WTC11 (cell line): Measurements from ENCODE around the gene DYRK1A. TPM values are rescaled to one million over a fixed set of nuclear protein-coding genes. Genes with fewer than 3 reads are reported as not detected.

Experiments used
- ATAC-seq: fragments of 200-7000 bp; cut with Tn5 transposase; 2 replicates; pipeline ENCODE4 v1.10.0; 2021; ENCODE audit warnings: mild to moderate bottlenecking, moderate library complexity
- CTCF ChIA-PET: fragments of 300-600 bp; sonication (Branson Sonifier 250); formaldehyde crosslinking; loops from one replicate; lab custom pipeline; 2021; ENCODE audit warnings: antibody characterized with exemption; lab: Charles Lee
- POLR2A ChIA-PET: fragments of 350-600 bp; sonication (Branson Sonifier 250); formaldehyde crosslinking; loops from one replicate; lab custom pipeline; 2021; ENCODE audit warnings: antibody characterized with exemption; lab: Charles Lee
- DNase-seq: peaks from one replicate; pipeline ENCODE4 v3.0.0; 2021; ENCODE audit warnings: low spot score
- H3K27ac Mint-ChIP-seq: 2 replicates; pipeline ENCODE4 v1.8.0; 2021; ENCODE audit warnings: mixed read lengths
- H3K27me3 Mint-ChIP-seq: 2 replicates; pipeline ENCODE4 v1.8.0; 2021; ENCODE audit warnings: low read depth, mild to moderate bottlenecking, moderate library complexity, mixed read lengths
- H3K36me3 Mint-ChIP-seq: 2 replicates; pipeline ENCODE4 v1.8.0; 2021; ENCODE audit warnings: mixed read lengths
- H3K4me1 Mint-ChIP-seq: 2 replicates; pipeline ENCODE4 v1.8.0; 2022; ENCODE audit warnings: mixed read lengths
- H3K4me3 Mint-ChIP-seq: 2 replicates; pipeline ENCODE4 v1.8.0; 2021; ENCODE audit warnings: mild to moderate bottlenecking, moderate library complexity, mixed read lengths
- H3K9me3 Mint-ChIP-seq: 2 replicates; pipeline ENCODE4 v1.8.0; 2021; ENCODE audit warnings: mixed read lengths
- CBFB ChIP-seq: sonication (generic); formaldehyde crosslinking; IDR thresholded peaks from 2 replicates; pipeline ENCODE4 v1.8.1; 2022; ENCODE audit warnings: mild to moderate bottlenecking, low read depth, missing genetic modification reagents
- CREB1 ChIP-seq: sonication (generic); formaldehyde crosslinking; IDR thresholded peaks from 2 replicates; pipeline ENCODE4 v1.8.0; 2023; ENCODE audit warnings: mild to moderate bottlenecking, missing genetic modification reagents
- E2F4 ChIP-seq: sonication (generic); formaldehyde crosslinking; IDR thresholded peaks from 2 replicates; pipeline ENCODE4 v1.8.1; 2022; ENCODE audit warnings: low read depth, mild to moderate bottlenecking, moderate library complexity, missing genetic modification reagents, borderline replicate concordance
- MAX ChIP-seq: sonication (generic); formaldehyde crosslinking; IDR thresholded peaks from 2 replicates; pipeline ENCODE4 v1.8.0; 2022; ENCODE audit warnings: mild to moderate bottlenecking, missing genetic modification reagents
- MXD4 ChIP-seq: fragments of 250-450 bp; sonication (Bioruptor Pico); IDR thresholded peaks from 2 replicates; pipeline ENCODE4 v1.8.0; 2021; ENCODE audit warnings: mild to moderate bottlenecking, moderate library complexity, borderline replicate concordance
- NR1H2 ChIP-seq: sonication (generic); formaldehyde crosslinking; IDR thresholded peaks from 2 replicates; pipeline ENCODE4 v1.9.0; 2021; ENCODE audit warnings: mild to moderate bottlenecking, moderate library complexity, missing genetic modification reagents
- PRDM15 ChIP-seq: sonication (generic); formaldehyde crosslinking; IDR thresholded peaks from 2 replicates; pipeline ENCODE4 v1.8.0; 2022; ENCODE audit warnings: missing genetic modification reagents
- RORB ChIP-seq: fragments of 250-450 bp; sonication (Bioruptor Pico); IDR thresholded peaks from 2 replicates; pipeline ENCODE4 v1.9.0; 2021; ENCODE audit warnings: mild to moderate bottlenecking
- SOX15 ChIP-seq: fragments of 250-450 bp; sonication (Bioruptor Pico); IDR thresholded peaks from 2 replicates; pipeline ENCODE4 v1.9.0; 2021; ENCODE audit warnings: mild to moderate bottlenecking
- TEAD4 ChIP-seq: sonication (generic); formaldehyde crosslinking; IDR thresholded peaks from 2 replicates; pipeline ENCODE4 v1.8.0; 2022; ENCODE audit warnings: mild to moderate bottlenecking, missing genetic modification reagents
- USF1 ChIP-seq: sonication (generic); formaldehyde crosslinking; IDR thresholded peaks from 2 replicates; pipeline ENCODE4 v1.8.0; 2022; ENCODE audit warnings: mild to moderate bottlenecking, missing genetic modification reagents
- USF2 ChIP-seq: sonication (generic); formaldehyde crosslinking; IDR thresholded peaks from 2 replicates; pipeline ENCODE4 v1.8.1; 2023; ENCODE audit warnings: mild to moderate bottlenecking, missing genetic modification reagents, moderate library complexity
- ZBTB21 ChIP-seq: sonication (generic); formaldehyde crosslinking; IDR thresholded peaks from 2 replicates; pipeline ENCODE4 v1.8.1; 2023; ENCODE audit warnings: mild to moderate bottlenecking, missing genetic modification reagents, borderline replicate concordance
- ZNF121 ChIP-seq: sonication (generic); formaldehyde crosslinking; IDR thresholded peaks from 2 replicates; pipeline ENCODE4 v1.8.0; 2023; ENCODE audit warnings: missing genetic modification reagents
- ZNF219 ChIP-seq: sonication (generic); formaldehyde crosslinking; IDR thresholded peaks from 2 replicates; pipeline ENCODE4 v1.8.0; 2023; ENCODE audit warnings: missing genetic modification reagents, mild to moderate bottlenecking, borderline replicate concordance
- ZNF532 ChIP-seq: fragments of 250-450 bp; sonication (Bioruptor Pico); IDR thresholded peaks from 2 replicates; pipeline ENCODE4 v1.9.0; 2021; ENCODE audit warnings: mild to moderate bottlenecking, borderline replicate concordance
- total RNA-seq: library from RNA; stranded (reverse); gene quantifications from 3 replicates; pipeline ENCODE4 v1.2.3, GENCODE V29; 2021
- TF ChIP-seq, protein P1 (sequence below): sonication (generic); formaldehyde crosslinking; IDR thresholded peaks from 2 replicates; pipeline ENCODE4 v1.8.1; 2022; ENCODE audit warnings: mild to moderate bottlenecking, moderate library complexity, missing genetic modification reagents

DYRK1A gene
- total RNA-seq, 1 experiment from 2014 or later, result 56.5 TPM

DNA sequence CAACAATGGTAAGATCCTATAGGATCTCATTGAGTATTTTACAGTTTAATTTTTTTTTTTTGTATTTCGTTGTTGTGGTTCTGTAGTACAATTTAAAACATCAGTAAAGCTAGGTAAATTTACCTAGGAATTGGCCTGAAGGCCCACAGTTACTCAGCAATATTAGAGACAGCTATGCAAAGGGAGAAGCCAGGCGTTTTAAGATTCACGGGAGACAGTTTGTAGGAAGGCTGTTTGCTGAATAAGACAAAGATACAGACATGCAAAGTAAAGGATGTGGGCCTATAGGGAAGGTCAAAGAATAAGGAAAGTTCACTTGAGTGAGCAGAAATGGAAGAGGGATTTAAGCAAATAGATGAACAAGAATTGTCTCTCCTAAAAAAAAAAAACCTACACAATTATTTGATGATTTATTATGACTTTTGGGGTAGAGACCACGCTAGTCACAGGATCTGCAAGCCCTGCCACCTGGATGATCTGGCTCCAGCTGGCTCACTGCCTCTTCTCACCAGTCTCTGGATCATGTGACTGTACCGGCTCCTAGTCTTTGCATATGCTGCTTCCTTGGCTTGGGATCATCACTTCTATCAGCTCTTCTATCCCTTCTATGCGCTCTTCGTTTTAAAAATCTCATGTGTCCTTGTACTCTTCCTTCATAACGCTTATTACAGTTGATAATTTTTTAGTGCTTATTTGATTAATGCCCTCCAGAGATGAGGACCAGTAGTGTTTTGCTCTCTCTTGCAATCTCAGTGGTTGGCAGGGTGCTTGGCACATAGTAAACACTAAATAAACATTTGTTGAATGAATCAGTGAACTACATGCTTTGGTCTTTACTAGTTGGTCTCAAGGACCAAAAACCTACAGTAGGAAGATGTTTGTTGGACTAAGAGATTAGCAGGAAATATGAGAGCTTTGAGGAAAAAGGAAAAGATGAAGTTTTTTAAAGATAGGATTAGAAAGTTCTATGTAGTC, 14.1 kb downstream of the DYRK1A start (continued):
- TF ChIP-seq MAX (no peak), ZBTB21 (CRISPR knock-in tag) (no peak), USF2 (peak; percentile 76), ZNF121 (CRISPR knock-in tag) (no peak), NR1H2 (no peak), CBFB (CRISPR knock-in tag) (no peak), TEAD4 (CRISPR knock-in tag) (no peak), USF1 (peak; percentile 57; the same call in 1 of the 2 replicates), MXD4 (no peak), CREB1 (CRISPR knock-in tag) (no peak)

GRCh38 chr21:37381883-37382585, 15.5 kb downstream of the DYRK1A start:
- peaks cover 82% of the 10 kb centered on the region for H3K4me1 Mint-ChIP-seq
- no peak overlapping the region for H3K4me3 Mint-ChIP-seq
- H3K9me3 Mint-ChIP-seq, result no peaks in the 10 kb centered on the region
- H3K36me3 Mint-ChIP-seq, result no peaks in the 10 kb centered on the region
- no peaks in the 10 kb centered on the region for H3K27me3 Mint-ChIP-seq
- CTCF ChIA-PET, result interaction anchor here (0.7 to 1.4 kb wide), 5 partner anchors 10 to 226 kb away, joined by 3 to 6 read pairs (median 3); no protein-coding TSS in a partner anchor
- POLR2A ChIA-PET, result no interaction called here
- peak; percentile 67; the same call in 1 of the 2 replicates for TF ChIP-seq PRDM15 (CRISPR knock-in tag)
- TF ChIP-seq RORB (CRISPR knock-in tag), result no peak
- TF ChIP-seq SOX15 (CRISPR knock-in tag), result no peak
- H3K27ac Mint-ChIP-seq, result peak overlapping the region; percentile 84
- DNase-seq (no peak), ATAC-seq (no peak)

DNA sequence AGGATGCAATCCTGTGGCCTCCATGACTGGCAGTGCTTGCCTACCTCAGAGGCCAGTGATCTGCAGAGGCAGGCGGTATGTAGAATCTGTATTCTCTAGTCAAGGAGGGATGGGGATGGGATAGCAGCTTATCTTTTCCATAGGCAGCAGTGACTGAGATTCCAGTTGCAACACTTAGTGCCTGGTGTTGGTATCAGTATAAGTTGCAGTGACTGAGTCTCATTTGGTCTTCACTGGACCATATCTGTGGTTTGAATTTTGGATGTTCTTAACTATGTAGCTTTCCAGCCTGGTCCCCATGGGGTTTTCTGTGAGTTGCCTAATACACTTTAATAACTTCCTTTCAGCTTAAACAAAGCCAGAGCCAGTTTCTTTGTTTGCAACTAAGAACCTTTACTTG, 16.5 kb downstream of the DYRK1A start:
- no peak for DNase-seq
- peaks cover 83% of the 10 kb centered on the region for H3K4me1 Mint-ChIP-seq
- CTCF ChIA-PET, result interaction anchor here (1.4 kb wide), 1 partner anchor 216 kb away, joined by 3 read pairs; no protein-coding TSS in a partner anchor
- H3K27me3 Mint-ChIP-seq, result no peaks in the 10 kb centered on the region
- ATAC-seq, result peak; percentile 45
- POLR2A ChIA-PET, result no interaction called here
- H3K4me3 Mint-ChIP-seq, result no peak overlapping the region
- peak overlapping the region; percentile 68; the same call in 1 of the 2 replicates for H3K27ac Mint-ChIP-seq
- no peaks in the 10 kb centered on the region for H3K36me3 Mint-ChIP-seq
- H3K9me3 Mint-ChIP-seq, result no peaks in the 10 kb centered on the region
- no peak for TF ChIP-seq E2F4 (CRISPR knock-in tag)
- TF ChIP-seq, protein P1, sequence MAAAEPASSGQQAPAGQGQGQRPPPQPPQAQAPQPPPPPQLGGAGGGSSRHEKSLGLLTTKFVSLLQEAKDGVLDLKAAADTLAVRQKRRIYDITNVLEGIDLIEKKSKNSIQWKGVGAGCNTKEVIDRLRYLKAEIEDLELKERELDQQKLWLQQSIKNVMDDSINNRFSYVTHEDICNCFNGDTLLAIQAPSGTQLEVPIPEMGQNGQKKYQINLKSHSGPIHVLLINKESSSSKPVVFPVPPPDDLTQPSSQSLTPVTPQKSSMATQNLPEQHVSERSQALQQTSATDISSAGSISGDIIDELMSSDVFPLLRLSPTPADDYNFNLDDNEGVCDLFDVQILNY, result no peak
- no peak for TF ChIP-seq ZNF219 (CRISPR knock-in tag)
- TF ChIP-seq ZNF532, result no peak
- TF ChIP-seq ZNF121 (CRISPR knock-in tag), result no peak
